ENCODE results near the gene PNPLA2. TPM values are rescaled to one million over a fixed set of nuclear protein-coding genes. Genes with fewer than 3 reads are reported as not detected.

PNPLA2 gene
- total RNA-seq, 1 donor: 28.5 TPM

GRCh38 chr11:873706-874105 lies 55.0 kb downstream of the PNPLA2 start:
- DNase-seq (ENCODE audit: low read depth): peak; percentile 40
- no peak for TF ChIP-seq CTCF (IDR thresholded peaks at IDR 0.05; ENCODE audit: insufficient read depth, low read depth, low read length)
- no peak overlapping the region for H3K4me3 ChIP-seq (ENCODE audit: low read depth, low read length)

Small RNA genes lying within 50 kb of the gene (small RNA-seq; reads per million reads assigned to genes)
- gene SNORA52: not detected

Other genes starting within 250 kb of the PNPLA2 start
- gene PHRF1, start 242.4 kb upstream of the PNPLA2 start, total RNA-seq: 29.4 and 38.7 TPM in 2 replicates
- gene IRF7, start 203.0 kb upstream of the PNPLA2 start, total RNA-seq: 7.7 and 8.2 TPM in 2 replicates
- not detected in 2 replicates for gene CDHR5, start 194.0 kb upstream of the PNPLA2 start, total RNA-seq
- gene SCT, start 191.7 kb upstream of the PNPLA2 start, total RNA-seq: not detected in 2 replicates
- not detected in 2 replicates for gene DRD4, start 181.6 kb upstream of the PNPLA2 start, total RNA-seq
- 33.7 and 33.8 TPM in 2 replicates for gene DEAF1, start 123.7 kb upstream of the PNPLA2 start, total RNA-seq
- 13.0 and 16.8 TPM in 2 replicates for gene TMEM80, start 123.1 kb upstream of the PNPLA2 start, total RNA-seq
- gene EPS8L2, start 112.7 kb upstream of the PNPLA2 start, total RNA-seq: 42.5 and 55.3 TPM in 2 replicates
- 142 and 148 TPM in 2 replicates for gene TALDO1, start 71.5 kb upstream of the PNPLA2 start, total RNA-seq
- 26.3 and 44.8 TPM in 2 replicates for gene GATD1, start 41.4 kb upstream of the PNPLA2 start, total RNA-seq
- 0.43 and 0.64 TPM in 2 replicates for gene CEND1, start 28.8 kb upstream of the PNPLA2 start, total RNA-seq
- 12.6 and 16.8 TPM in 2 replicates for gene SLC25A22, start 20.6 kb upstream of the PNPLA2 start, total RNA-seq
- 5.5 and 7.8 TPM in 2 replicates for gene PIDD1, start 13.7 kb upstream of the PNPLA2 start, total RNA-seq
- gene RPLP2, start 8.9 kb upstream of the PNPLA2 start, total RNA-seq: 220 and 278 TPM in 2 replicates
- 0.43 and 0.97 TPM in 2 replicates for gene CRACR2B, start 9.0 kb downstream of the PNPLA2 start, total RNA-seq
- 218 and 295 TPM in 2 replicates for gene CD151, start 14.0 kb downstream of the PNPLA2 start, total RNA-seq
- gene POLR2L, start 23.6 kb downstream of the PNPLA2 start, total RNA-seq: 92.4 and 120 TPM in 2 replicates
- 113 and 126 TPM in 2 replicates for gene TSPAN4, start 23.9 kb downstream of the PNPLA2 start, total RNA-seq
- gene CHID1, start 91.9 kb downstream of the PNPLA2 start, total RNA-seq: 42.2 and 42.3 TPM in 2 replicates
- 45.7 and 53.5 TPM in 2 replicates for gene AP2A2, start 107.0 kb downstream of the PNPLA2 start, total RNA-seq
- not detected in 2 replicates for gene MUC6, start 217.8 kb downstream of the PNPLA2 start, total RNA-seq